SK-N-SH (cell line): Measurements from ENCODE around the gene CA12. TPM values are rescaled to one million over a fixed set of nuclear protein-coding genes. Genes with fewer than 3 reads are reported as not detected.

Experiments used
- CTCF ChIA-PET: fragments of 300-600, 350-600 bp; formaldehyde crosslinking; extraction: SDS; loops from one replicate; lab custom pipeline; 2021; lab: Yijun Ruan, JAX
- POLR2A ChIA-PET: fragments of 350-600 bp; sonication (Branson Sonifier 250); formaldehyde crosslinking; extraction: SDS; loops from one replicate; lab custom pipeline; 2020; ENCODE audit warnings: antibody characterized with exemption, inconsistent platforms; lab: Yijun Ruan, JAX
- DNase-seq: peaks from one replicate; pipeline ENCODE4 v3.0.0; 2012
- H2AFZ ChIP-seq: fragments of 200-600 bp; sonication (generic); 2 replicates; pipeline ENCODE4 v1.8.1; 2016; ENCODE audit warnings: antibody characterized with exemption, mild to moderate bottlenecking, low read depth
- H3F3A ChIP-seq: fragments of 200-600 bp; sonication (generic); replicated peaks from 2 replicates; pipeline ENCODE3; 2016; ENCODE audit warnings: antibody characterized with exemption, mild to moderate bottlenecking; ENCODE audit not compliant: insufficient read depth
- H3K27ac ChIP-seq, 2 experiments: fragments of 200-500 bp in 1 of 2; fragments of 200-600 bp in 1 of 2; sonication (Bioruptor generic) in 1 of 2; sonication (generic), shearing (Covaris generic) in 1 of 2; 2 replicates each; pipeline versions ENCODE4 v1.5.1 to v1.6.1; 2014 to 2016; ENCODE audit warnings: low read depth in 2 of 2, inconsistent platforms in 1 of 2, low read length in 1 of 2, mild to moderate bottlenecking in 1 of 2, mixed read lengths in 1 of 2
- H3K27me3 ChIP-seq: fragments of 200-600 bp; sonication (generic), shearing (Covaris generic); 2 replicates; pipeline ENCODE4 v1.6.1; 2016; ENCODE audit warnings: mixed run types; ENCODE audit not compliant: insufficient read depth
- H3K36me3 ChIP-seq, 2 experiments: fragments of 200-500 bp in 1 of 2; fragments of 200-600 bp in 1 of 2; sonication (Bioruptor generic) in 1 of 2; sonication (generic) in 1 of 2; replicated peaks in 1 of 2; 2 replicates each; pipeline versions ENCODE3 to v1.5.1; 2014 to 2016; ENCODE audit warnings: low read length in 1 of 2, mild to moderate bottlenecking in 1 of 2; ENCODE audit not compliant: insufficient read depth in 2 of 2, control insufficient read depth in 1 of 2
- H3K4me1 ChIP-seq, 2 experiments: fragments of 200-500 bp in 1 of 2; fragments of 200-600 bp in 1 of 2; sonication (Bioruptor generic) in 1 of 2; sonication (generic), shearing (Covaris generic) in 1 of 2; 2 replicates each; pipeline versions ENCODE4 v1.5.1 to v1.6.1; 2014 to 2016; ENCODE audit warnings: low read depth in 1 of 2, low read length in 1 of 2, mixed run types in 1 of 2; ENCODE audit not compliant: insufficient read depth in 2 of 2, control insufficient read depth in 1 of 2
- H3K4me2 ChIP-seq: fragments of 200-600 bp; sonication (generic), shearing (Covaris generic); 2 replicates; pipeline ENCODE4 v1.6.1; 2017; ENCODE audit warnings: mixed run types
- H3K4me3 ChIP-seq, 2 experiments: fragments of 200-500 bp in 1 of 2; fragments of 200-600 bp in 1 of 2; sonication (Bioruptor generic) in 1 of 2; sonication (generic), shearing (Covaris generic) in 1 of 2; 2 replicates each; pipeline versions ENCODE4 v1.5.1 to v1.8.1; 2014 to 2016; ENCODE audit warnings: low read depth in 2 of 2, inconsistent platforms in 1 of 2, low read length in 1 of 2, mild to moderate bottlenecking in 1 of 2, mixed read lengths in 1 of 2, moderate library complexity in 1 of 2
- H3K79me2 ChIP-seq: fragments of 200-600 bp; sonication (generic); 2 replicates; pipeline ENCODE4 v1.8.1; 2017; ENCODE audit warnings: mild to moderate bottlenecking; ENCODE audit not compliant: insufficient read depth
- H3K9ac ChIP-seq: fragments of 200-600 bp; sonication (generic); 2 replicates; pipeline ENCODE4 v1.6.1; 2017; ENCODE audit warnings: mixed run types
- H3K9me2 ChIP-seq: fragments of 200-600 bp; sonication (generic); 2 replicates; pipeline ENCODE4 v1.6.1; 2017; ENCODE audit warnings: mixed run types
- H3K9me3 ChIP-seq: fragments of 200-600 bp; sonication (generic); 2 replicates; pipeline ENCODE4 v1.6.1; 2017; ENCODE audit warnings: mixed run types, mild to moderate bottlenecking, moderate library complexity
- H4K20me1 ChIP-seq: fragments of 200-600 bp; sonication (generic); 2 replicates; pipeline ENCODE4 v1.6.1; 2017; ENCODE audit warnings: mild to moderate bottlenecking, mixed run types; ENCODE audit not compliant: insufficient read depth
- CHD2 ChIP-seq: fragments of 150-350 bp; IDR thresholded peaks from 2 replicates; pipeline ENCODE4 v1.6.1; 2018; ENCODE audit warnings: low read length; ENCODE audit not compliant: partially characterized antibody
- ELF1 ChIP-seq: IDR thresholded peaks from 2 replicates; pipeline ENCODE4 v1.4.0; 2012
- EZH2phosphoT487 ChIP-seq: fragments of 200-600 bp; sonication (generic); IDR thresholded peaks from 2 replicates; pipeline ENCODE4 v1.6.1; 2017; ENCODE audit warnings: low read depth, mixed run types, mild to moderate bottlenecking, antibody characterized with exemption, moderate library complexity, borderline replicate concordance
- FOSL2 ChIP-seq: IDR thresholded peaks from 2 replicates; pipeline ENCODE4 v1.4.0; 2012; ENCODE audit warnings: low read depth, mild to moderate bottlenecking, moderate library complexity, borderline replicate concordance
- FOXM1 ChIP-seq: IDR thresholded peaks from 2 replicates; pipeline ENCODE4 v1.4.0; 2012; ENCODE audit warnings: low read depth, mild to moderate bottlenecking
- GABPA ChIP-seq: IDR thresholded peaks from 2 replicates; pipeline ENCODE4 v1.4.0; 2012; ENCODE audit warnings: low read depth, mild to moderate bottlenecking
- GATA2 ChIP-seq: sonication (generic); formaldehyde crosslinking; IDR thresholded peaks from 2 replicates; pipeline ENCODE4 v1.5.0; 2020; ENCODE audit warnings: mild to moderate bottlenecking, missing genetic modification reagents
- JUND ChIP-seq: IDR thresholded peaks from 2 replicates; pipeline ENCODE4 v1.4.0; 2012
- MEF2A ChIP-seq: IDR thresholded peaks from 2 replicates; pipeline ENCODE4 v1.4.0; 2012; ENCODE audit warnings: low read depth, borderline replicate concordance
- NRF1 ChIP-seq: IDR thresholded peaks from 2 replicates; pipeline ENCODE4 v1.6.1; 2012; ENCODE audit warnings: low read depth, mild to moderate bottlenecking, low read length
- RAD21 ChIP-seq: IDR thresholded peaks from 2 replicates; pipeline ENCODE4 v1.6.1; 2012; ENCODE audit warnings: mild to moderate bottlenecking, low read length
- RCOR1 ChIP-seq: fragments of 150-350 bp; IDR thresholded peaks from 2 replicates; pipeline ENCODE4 v1.6.1; 2017; ENCODE audit warnings: antibody characterized with exemption, low read length
- RFX5 ChIP-seq: IDR thresholded peaks from 2 replicates; pipeline ENCODE4 v1.6.1; 2012; ENCODE audit warnings: mild to moderate bottlenecking, improper control_type of control experiment, low read length
- SIN3A ChIP-seq: IDR thresholded peaks from 2 replicates; pipeline ENCODE4 v1.6.1; 2012; ENCODE audit warnings: low read depth, mild to moderate bottlenecking, low read length, moderate library complexity, borderline replicate concordance
- SMC3 ChIP-seq: IDR thresholded peaks from 2 replicates; pipeline ENCODE4 v1.6.1; 2012; ENCODE audit warnings: low read depth, low read length, improper control_type of control experiment
- TCF12 ChIP-seq: IDR thresholded peaks from 2 replicates; pipeline ENCODE4 v1.4.0; 2012
- TEAD4 ChIP-seq: IDR thresholded peaks from 2 replicates; pipeline ENCODE4 v1.4.0; 2012; ENCODE audit warnings: mild to moderate bottlenecking, borderline replicate concordance; ENCODE audit not compliant: insufficient read depth
- YY1 ChIP-seq: IDR thresholded peaks from 2 replicates; pipeline ENCODE4 v1.4.0; 2012; ENCODE audit warnings: low read depth, mild to moderate bottlenecking
- WGBS: methylation state at CpG from one replicate; pipeline ENCODE4 v1.1.6; 2017; ENCODE audit warnings: low lambda C conversion rate; 5-methylcytosine and 5-hydroxymethylcytosine counted together
- polyA plus RNA-seq, 3 experiments: library from polyadenylated mRNA; depleted of rRNA; stranded (reverse); fragments of >200 nt; gene quantifications; 2 replicates each; pipeline ENCODE4 v1.2.3, GENCODE V29; 2012

Gene CA12
- polyA plus RNA-seq, 1 of the 3 experiments (the other 2 are of a cell fraction) = 39.4 TPM

- no peak for DNase-seq
- Histone ChIP-seq H3K9me2 (no peaks in the 10 kb centered on the region), H3K9ac (no peak overlapping the region), H3F3A (peaks cover 7% of the 10 kb centered on the region), H3K4me1 (no peaks in the 10 kb centered on the region), H4K20me1 (no peaks in the 10 kb centered on the region), H3K4me3 (no peak overlapping the region), H2AFZ (no peak overlapping the region), H3K9me3 (no peaks in the 10 kb centered on the region), H3K36me3 (no peaks in the 10 kb centered on the region), H3K27ac (no peak overlapping the region), H3K27me3 (no peaks in the 10 kb centered on the region), H3K4me2 (no peak overlapping the region), H3K79me2 (no peaks in the 10 kb centered on the region)
- ChIA-PET POLR2A (no interaction called here), CTCF (interaction anchor here (0.6 kb wide), 1 partner anchor 14 kb away, joined by 3 read pairs; no protein-coding TSS in a partner anchor)
- TF ChIP-seq RCOR1 = no peak
- no peak for TF ChIP-seq NRF1
- no peak for TF ChIP-seq GATA2 (CRISPR knock-in tag)
- no peak for TF ChIP-seq JUND
- TF ChIP-seq EZH2phosphoT487 = no peak
- no peak for TF ChIP-seq RFX5
- TF ChIP-seq SMC3 = no peak
- no peak for TF ChIP-seq SIN3A
- TF ChIP-seq RAD21 = no peak
- TF ChIP-seq FOSL2 = no peak
- TF ChIP-seq GABPA = no peak
- TF ChIP-seq FOXM1 = no peak
- TF ChIP-seq TCF12 = no peak
- no peak for TF ChIP-seq YY1
- no peak for TF ChIP-seq CHD2
- no peak for TF ChIP-seq ELF1
- no peak for TF ChIP-seq TEAD4
- 87% methylated on average over 20 of the region's 22 CpGs for WGBS
These were observed 26.6 kb downstream of the CA12 start for GRCh38 chr15:63354821-63355650.

GRCh38 chr15:63353887-63354286 lies 27.8 kb downstream of the CA12 start:
- ChIA-PET CTCF (interaction anchor here (1.0 kb wide), 1 partner anchor 10 kb away, joined by 3 read pairs; no protein-coding TSS in a partner anchor), POLR2A (no interaction called here)
- Histone ChIP-seq H4K20me1 (no peaks in the 10 kb centered on the region), H2AFZ (no peak overlapping the region), H3K9ac (no peak overlapping the region), H3K4me3 (no peak overlapping the region), H3K27ac (no peak overlapping the region), H3K4me2 (no peak overlapping the region), H3K79me2 (no peaks in the 10 kb centered on the region), H3K4me1 (peaks cover 0 to 8% of the 10 kb centered on the region in 2 experiments; a peak in 2 of 4 replicates), H3K9me2 (no peaks in the 10 kb centered on the region), H3F3A (peaks cover 13% of the 10 kb centered on the region), H3K9me3 (no peaks in the 10 kb centered on the region), H3K36me3 (no peaks in the 10 kb centered on the region), H3K27me3 (no peaks in the 10 kb centered on the region)
- TF ChIP-seq RCOR1 (no peak), MEF2A (no peak)
- WGBS = 75% methylated on average over 5 of the region's 5 CpGs
- DNase-seq = no peak
